Measurements from ENCODE around the gene NARF.

- no peak for TF ChIP-seq CTCF (IDR thresholded peaks at IDR 0.05; ENCODE audit: low read depth, low read length, poor library complexity, severe bottlenecking)
- TF ChIP-seq EZH2phosphoT487 (IDR thresholded peaks at IDR 0.05; ENCODE audit: borderline replicate concordance, low read length): no peak
Measured at GRCh38 chr17:82492643-82493225, 34.2 kb downstream of the NARF start.

Data from DOHH2 (cell line).